Medulla oblongata (tissue), 1 donor: ENCODE results near the gene FMN2.

Source experiments
- DNase-seq: peaks from one replicate; pipeline ENCODE4 v3.0.0-alpha.2; 2015; ENCODE audit errors: extremely low spot score

Gene FMN2

GRCh38 chr1:240198376-240198775 is 106.7 kb downstream of the FMN2 start:
- no peak for DNase-seq

GRCh38 chr1:240199758-240200645 is 108.3 kb downstream of the FMN2 start:
- no peak for DNase-seq

- no peak for DNase-seq
Measured at GRCh38 chr1:240201931-240202330, 110.2 kb downstream of the FMN2 start.

GRCh38 chr1:240207073-240207709 is 115.5 kb downstream of the FMN2 start:
- no peak for DNase-seq

GRCh38 chr1:240210026-240210425 is 118.3 kb downstream of the FMN2 start:
- no peak for DNase-seq

- no peak for DNase-seq
Measured at GRCh38 chr1:240212556-240212955, 120.9 kb downstream of the FMN2 start.

GRCh38 chr1:240217403-240217802 is 125.7 kb downstream of the FMN2 start:
- DNase-seq: no peak

GRCh38 chr1:240219104-240219503 is 127.4 kb downstream of the FMN2 start:
- DNase-seq: no peak

GRCh38 chr1:240226102-240226501 is 134.4 kb downstream of the FMN2 start:
- no peak for DNase-seq

GRCh38 chr1:240230816-240231215 is 139.1 kb downstream of the FMN2 start:
- DNase-seq: peak; percentile 74

- no peak for DNase-seq
Measured at GRCh38 chr1:240232530-240232929, 140.8 kb downstream of the FMN2 start.

- no peak for DNase-seq
Measured at GRCh38 chr1:240234485-240235210, 143.0 kb downstream of the FMN2 start.

GRCh38 chr1:240235521-240236288 is 144.0 kb downstream of the FMN2 start:
- DNase-seq: no peak

GRCh38 chr1:240237305-240237721 is 145.6 kb downstream of the FMN2 start:
- DNase-seq: no peak

GRCh38 chr1:240239309-240239708 is 147.6 kb downstream of the FMN2 start:
- DNase-seq: no peak

- DNase-seq: no peak
Measured at GRCh38 chr1:240241278-240241677, 149.6 kb downstream of the FMN2 start.

GRCh38 chr1:240242601-240243144 is 151.0 kb downstream of the FMN2 start:
- DNase-seq: no peak

- DNase-seq: no peak
Measured at GRCh38 chr1:240244968-240245628, 153.4 kb downstream of the FMN2 start.

- no peak for DNase-seq
Measured at GRCh38 chr1:240245629-240246020, 153.9 kb downstream of the FMN2 start.

GRCh38 chr1:240247899-240248298 is 156.2 kb downstream of the FMN2 start:
- DNase-seq: no peak

- DNase-seq: no peak
Measured at GRCh38 chr1:240254006-240254405, 162.3 kb downstream of the FMN2 start.
